ENCODE data around the gene PLCB1.

GRCh38 chr20:8509809-8510208 is 377.7 kb downstream of the PLCB1 start:
- TF ChIP-seq REST (IDR thresholded peaks at IDR 0.05; ENCODE audit: unreplicated experiment) (no peak), CTCF (conservative IDR thresholded peaks at IDR 0.05; ENCODE audit: low read depth in 2 of 2) (no peak)
